ENCODE data around the gene PITPNC1.

- TF ChIP-seq CTCF (IDR thresholded peaks at IDR 0.05): no peak
- TF ChIP-seq EZH2 (IDR thresholded peaks at IDR 0.05; ENCODE audit: borderline replicate concordance, insufficient read depth, low read depth, low read length, poor library complexity, severe bottlenecking): no peak
These were observed 79.8 kb downstream of the PITPNC1 start for GRCh38 chr17:67456889-67457288.
